Measurements from ENCODE around the gene KCNK5.

KCNK5 gene

DNA sequence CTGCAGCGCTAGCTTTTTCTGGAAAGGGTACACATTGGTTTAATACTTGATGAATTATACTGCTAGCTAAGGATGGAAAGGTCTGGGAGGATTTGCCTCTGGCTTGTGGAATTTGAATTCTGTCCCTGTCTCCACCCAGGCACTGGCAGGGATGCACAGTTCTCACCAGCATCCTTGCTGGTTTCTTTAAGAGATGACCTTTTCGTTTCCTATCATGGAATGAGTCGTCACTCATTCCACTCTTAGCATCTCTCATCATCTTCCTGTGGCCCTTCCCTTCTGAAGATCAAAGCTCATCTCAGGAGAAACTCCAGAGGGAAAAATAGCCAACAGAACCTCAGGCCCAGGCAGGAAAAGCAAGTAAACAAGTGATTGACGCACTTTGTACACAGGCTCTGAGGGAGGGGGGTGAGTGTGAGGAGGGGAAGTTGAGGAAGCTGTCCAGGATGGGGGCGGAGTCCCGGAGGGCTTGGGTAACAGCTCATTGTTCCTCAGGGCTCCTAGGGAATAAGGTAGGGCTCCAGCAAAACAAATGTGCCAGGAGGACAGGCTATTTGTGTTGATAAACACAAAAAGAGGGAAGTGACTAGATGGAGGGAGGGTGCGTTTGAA, 88.6 kb downstream of the KCNK5 start:
- H3K4me1 Mint-ChIP-seq, result peaks cover 19% of the 10 kb centered on the region
- no peaks in the 10 kb centered on the region for H3K36me3 Mint-ChIP-seq (ENCODE audit: low read depth)
- TF ChIP-seq, protein P1, sequence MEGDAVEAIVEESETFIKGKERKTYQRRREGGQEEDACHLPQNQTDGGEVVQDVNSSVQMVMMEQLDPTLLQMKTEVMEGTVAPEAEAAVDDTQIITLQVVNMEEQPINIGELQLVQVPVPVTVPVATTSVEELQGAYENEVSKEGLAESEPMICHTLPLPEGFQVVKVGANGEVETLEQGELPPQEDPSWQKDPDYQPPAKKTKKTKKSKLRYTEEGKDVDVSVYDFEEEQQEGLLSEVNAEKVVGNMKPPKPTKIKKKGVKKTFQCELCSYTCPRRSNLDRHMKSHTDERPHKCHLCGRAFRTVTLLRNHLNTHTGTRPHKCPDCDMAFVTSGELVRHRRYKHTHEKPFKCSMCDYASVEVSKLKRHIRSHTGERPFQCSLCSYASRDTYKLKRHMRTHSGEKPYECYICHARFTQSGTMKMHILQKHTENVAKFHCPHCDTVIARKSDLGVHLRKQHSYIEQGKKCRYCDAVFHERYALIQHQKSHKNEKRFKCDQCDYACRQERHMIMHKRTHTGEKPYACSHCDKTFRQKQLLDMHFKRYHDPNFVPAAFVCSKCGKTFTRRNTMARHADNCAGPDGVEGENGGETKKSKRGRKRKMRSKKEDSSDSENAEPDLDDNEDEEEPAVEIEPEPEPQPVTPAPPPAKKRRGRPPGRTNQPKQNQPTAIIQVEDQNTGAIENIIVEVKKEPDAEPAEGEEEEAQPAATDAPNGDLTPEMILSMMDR (IDR thresholded peaks at IDR 0.05; ENCODE audit: unreplicated experiment in 3 of 3), result no peak
- H3K27me3 Mint-ChIP-seq (ENCODE audit: low read depth), result peaks cover 27% of the 10 kb centered on the region
- no peak overlapping the region for H3K27ac Mint-ChIP-seq
- H3K4me3 Mint-ChIP-seq, result no peak overlapping the region
- H3K9me3 Mint-ChIP-seq, result peaks cover 2% of the 10 kb centered on the region
